ENCODE measurements around the gene ARPC2.
A peak's percentile ranks its signal among the peaks of the same experiment; 100 is the strongest.
"Not testable (repeated sequence)": the region's sequence is repeated elsewhere in the genome, so short reads cannot be mapped to it uniquely, and the experiment has no call there.

Gene ARPC2

GRCh38 chr2:218271865-218272530 is 55.0 kb downstream of the ARPC2 start:
- DNase-seq, result no peak

GRCh38 chr2:218272531-218273212 is 55.7 kb downstream of the ARPC2 start:
- DNase-seq, result peak; percentile 45

DNA sequence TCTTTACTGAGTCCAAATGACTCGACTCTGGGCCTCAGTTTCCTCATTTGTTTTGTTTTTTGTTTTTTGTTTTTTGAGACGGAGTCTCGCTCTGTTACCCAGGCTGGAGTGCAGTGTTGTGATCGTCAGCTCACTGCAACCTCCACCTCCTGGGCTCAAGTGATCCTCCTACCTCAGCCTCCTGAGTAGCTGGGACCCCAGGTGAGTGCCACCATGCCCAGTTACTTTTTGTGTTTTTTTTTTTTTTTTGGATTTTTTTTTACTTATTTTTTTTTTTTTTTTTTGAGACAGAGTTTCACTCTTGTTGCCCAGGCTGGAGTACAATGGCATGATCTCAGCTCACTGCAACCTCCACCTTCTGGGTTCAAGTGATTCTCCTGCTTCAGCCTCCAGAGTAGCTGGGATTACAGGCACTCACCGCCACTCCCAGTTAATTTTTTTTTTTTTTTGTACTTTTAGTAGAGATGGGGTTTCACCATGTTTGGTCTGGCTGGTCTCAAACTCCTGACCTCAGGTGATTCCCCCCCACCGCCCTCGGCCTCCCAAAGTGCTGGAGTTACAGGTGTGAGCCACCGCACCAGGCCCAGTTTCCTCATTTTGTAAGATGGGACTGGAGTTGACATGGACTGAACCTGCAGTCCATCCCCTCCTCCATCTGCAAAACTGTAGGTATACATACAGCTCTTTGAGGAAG is 56.4 kb downstream of the ARPC2 start:
- not testable (repeated sequence) for DNase-seq

DNA sequence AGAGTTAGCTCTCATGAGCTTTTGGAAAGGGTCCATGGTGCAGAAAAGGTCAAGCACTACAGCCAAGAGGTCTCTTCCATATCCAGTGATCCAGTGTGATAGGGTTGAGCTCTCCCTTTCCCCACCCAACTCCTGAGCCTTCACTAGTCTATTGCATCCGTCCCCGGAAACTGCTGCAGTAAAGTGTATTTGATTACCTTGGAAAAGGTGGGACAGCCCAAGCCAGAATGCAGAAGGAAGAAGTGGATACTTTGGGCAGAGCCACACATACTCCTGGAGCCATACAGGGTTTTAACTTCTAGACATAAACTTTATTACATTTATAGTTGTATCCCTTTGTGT is 56.9 kb downstream of the ARPC2 start:
- no peak for DNase-seq

- no peak for DNase-seq
Observed at GRCh38 chr2:218274586-218274985, 57.6 kb downstream of the ARPC2 start.

DNA sequence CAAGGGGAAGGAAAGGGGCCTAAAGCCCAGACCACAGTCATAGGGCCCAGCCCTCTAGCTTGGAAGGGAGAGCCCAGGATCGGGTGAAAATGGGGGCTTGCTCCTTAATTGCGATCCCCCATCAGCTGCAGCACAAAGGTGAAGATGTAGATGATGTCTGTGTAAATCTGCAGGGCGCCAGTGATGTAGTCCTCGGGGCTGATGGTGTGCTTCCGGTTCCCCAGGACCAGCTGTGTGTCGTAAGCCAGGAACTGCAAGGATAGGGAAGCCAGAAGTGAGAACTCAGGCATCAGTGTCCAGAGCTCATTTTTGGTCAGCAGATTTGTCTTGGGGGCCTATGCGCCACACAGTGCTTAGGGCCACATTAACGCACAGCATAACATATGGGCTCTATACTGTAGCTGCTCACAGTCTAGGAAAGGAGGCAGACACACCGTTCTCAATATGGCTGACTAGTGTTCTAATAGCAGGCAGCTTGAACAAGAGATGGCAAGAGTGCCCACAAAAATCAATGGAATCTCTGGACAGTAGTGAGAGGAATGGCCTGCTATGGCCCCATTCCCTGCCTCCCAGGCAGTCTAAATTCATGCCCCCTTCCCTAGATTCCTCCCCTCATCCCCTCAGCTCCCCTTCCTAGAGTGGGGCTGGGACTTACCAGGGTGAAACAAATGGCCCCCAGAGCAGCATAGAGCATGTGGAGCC is 58.5 kb downstream of the ARPC2 start:
- DNase-seq, result no peak

GRCh38 chr2:218276986-218277755 is 60.2 kb downstream of the ARPC2 start:
- DNase-seq, result no peak

GRCh38 chr2:218277921-218278320 is 60.9 kb downstream of the ARPC2 start:
- no peak for DNase-seq

GRCh38 chr2:218278531-218279360 is 61.8 kb downstream of the ARPC2 start:
- DNase-seq, result no peak

DNA sequence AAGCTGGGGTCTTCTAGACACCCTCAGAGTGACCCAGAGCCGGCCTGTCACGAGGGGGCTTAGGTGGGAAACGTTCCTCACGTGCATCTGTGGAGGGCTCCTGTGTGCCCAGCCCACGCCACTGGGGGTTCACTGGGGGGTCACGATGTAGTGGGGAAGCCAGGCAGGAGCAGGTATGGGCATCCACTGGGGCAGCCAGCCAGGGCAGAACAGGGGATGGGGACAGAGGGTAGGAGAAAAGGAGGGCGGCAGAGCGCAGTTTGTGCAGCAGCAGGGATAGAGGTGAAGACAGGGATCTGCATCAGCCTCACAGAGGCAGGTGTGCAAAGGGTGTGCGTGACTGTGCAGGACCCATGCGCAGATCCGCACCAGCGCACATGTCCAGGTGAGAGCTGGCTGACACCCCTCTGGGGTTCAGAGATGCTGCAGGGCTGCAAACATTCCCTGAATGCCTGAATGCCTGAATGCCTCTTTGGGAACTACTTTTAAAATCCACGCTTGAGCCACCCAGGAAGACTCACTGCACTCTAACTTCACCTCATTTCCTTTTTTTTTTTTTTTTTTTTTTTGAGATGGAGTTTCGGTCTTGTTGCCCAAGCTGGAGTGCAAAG is 63.4 kb downstream of the ARPC2 start:
- no peak for DNase-seq

- DNase-seq, result no peak
Observed at GRCh38 chr2:218281449-218281848, 64.5 kb downstream of the ARPC2 start.

GRCh38 chr2:218282173-218282991 is 65.4 kb downstream of the ARPC2 start:
- DNase-seq, result no peak

GRCh38 chr2:218284106-218284811 is 67.3 kb downstream of the ARPC2 start:
- DNase-seq, result no peak

GRCh38 chr2:218285604-218286003 is 68.6 kb downstream of the ARPC2 start:
- no peak for DNase-seq

- DNase-seq, result peak; percentile 24
Observed at GRCh38 chr2:218286570-218287459, 69.8 kb downstream of the ARPC2 start.

DNA sequence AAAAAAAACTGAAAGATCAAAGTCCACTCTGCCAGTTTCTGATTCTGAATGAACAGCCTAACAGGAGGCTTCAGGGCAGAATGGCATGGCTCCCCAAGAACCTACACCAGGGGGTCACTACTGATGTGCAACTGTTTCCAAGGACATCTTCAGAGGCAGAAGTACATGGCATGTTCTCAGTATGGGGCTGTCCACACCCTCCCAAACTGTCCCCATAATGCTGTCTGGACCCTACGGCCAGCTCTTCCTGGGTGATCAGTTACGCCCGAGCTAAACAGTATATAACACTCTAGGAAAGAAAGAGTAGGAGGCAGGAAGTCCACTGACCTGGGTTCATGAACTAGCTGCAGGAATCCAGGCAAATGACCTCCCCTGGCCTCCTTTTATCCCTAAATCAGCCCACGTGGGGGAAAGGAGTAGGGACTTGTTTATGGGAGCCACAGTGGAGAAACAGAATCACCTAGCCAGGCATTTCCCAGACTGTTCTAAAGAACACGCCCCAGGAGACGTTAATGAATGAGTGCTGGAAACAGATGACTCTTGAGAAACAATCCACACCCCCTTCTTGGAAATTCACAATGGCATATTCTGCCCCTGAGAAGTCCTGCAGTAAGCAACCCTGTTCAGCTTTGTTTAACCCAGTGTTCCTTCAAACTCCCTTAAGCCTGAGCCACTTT is 72.8 kb downstream of the ARPC2 start:
- DNase-seq, result no peak

- DNase-seq, result no peak
Observed at GRCh38 chr2:218290316-218291261, 73.6 kb downstream of the ARPC2 start.

Measured in NCI-H146 (cell line).